Activated CD8-positive, alpha-beta memory T cell treated with anti-CD3 and anti-CD28 coated beads for 24 hours (primary cell): Measurements from ENCODE around the gene CNTN4.
"Not testable (repeated sequence)": the region's sequence is repeated elsewhere in the genome, so short reads cannot be mapped to it uniquely, and the experiment has no call there.

ENCODE experiments used
- DNase-seq: peaks from one replicate; pipeline ENCODE4 v3.0.0-alpha.2; 2020

The CNTN4 gene

GRCh38 chr3:2872884-2873283 is 774.2 kb downstream of the CNTN4 start:
- no peak for DNase-seq

DNA sequence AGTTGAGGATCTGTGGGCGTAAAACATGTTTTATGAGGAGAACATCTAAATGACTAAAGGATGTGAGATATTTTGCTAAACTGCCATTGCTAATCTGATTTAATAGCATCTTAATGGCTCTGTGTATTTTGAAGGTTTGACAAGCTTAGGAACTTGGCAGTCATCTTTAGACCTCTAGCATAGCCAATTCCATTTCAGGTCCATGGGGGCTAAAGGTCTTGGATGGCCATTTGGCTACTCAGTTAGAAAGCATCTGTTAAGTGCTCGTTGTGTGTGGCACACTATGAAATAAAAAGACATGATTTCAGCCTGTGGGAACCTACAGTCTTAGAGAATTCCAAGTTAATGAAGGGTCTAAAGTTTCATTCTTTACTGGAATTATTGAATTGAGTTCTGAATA is 775.3 kb downstream of the CNTN4 start:
- DNase-seq = no peak

DNA sequence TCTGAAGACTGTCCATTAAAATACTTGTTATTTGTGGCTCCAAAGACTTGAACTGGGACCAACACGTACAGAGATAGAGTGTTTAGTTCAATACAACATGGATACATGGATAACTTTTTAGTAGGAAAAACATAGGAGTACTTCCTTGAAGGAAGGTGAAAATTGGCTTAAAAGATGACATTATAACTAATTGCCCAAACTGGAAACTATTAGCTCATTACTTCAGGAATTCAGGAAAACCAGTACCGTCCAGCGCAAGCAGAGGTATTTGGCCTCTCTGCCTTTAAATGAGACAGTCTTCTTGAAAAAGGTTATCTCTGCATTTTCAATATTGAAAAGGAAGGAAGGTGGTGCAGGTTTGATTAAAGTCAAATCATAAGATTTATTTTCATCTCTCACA is 777.0 kb downstream of the CNTN4 start:
- DNase-seq = no peak

DNA sequence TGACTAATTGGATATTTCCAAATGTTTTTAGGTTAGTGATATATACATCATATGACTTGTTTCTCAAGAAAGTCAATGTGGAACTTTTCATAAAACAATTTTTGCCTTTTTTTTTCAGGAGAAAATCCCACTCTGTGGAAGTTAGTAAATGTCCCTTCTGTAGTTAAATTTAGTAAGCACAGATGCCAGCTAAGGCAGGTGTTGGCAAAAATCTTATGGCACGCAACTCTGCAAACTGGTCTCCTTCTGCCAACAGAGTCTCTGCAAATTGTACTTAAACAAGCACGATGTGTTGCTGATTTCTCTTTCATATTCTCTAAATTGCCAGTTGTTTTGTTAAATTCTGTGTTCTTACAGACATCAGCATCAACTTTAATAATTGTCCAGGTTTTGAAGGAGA is 777.7 kb downstream of the CNTN4 start:
- no peak for DNase-seq

DNA sequence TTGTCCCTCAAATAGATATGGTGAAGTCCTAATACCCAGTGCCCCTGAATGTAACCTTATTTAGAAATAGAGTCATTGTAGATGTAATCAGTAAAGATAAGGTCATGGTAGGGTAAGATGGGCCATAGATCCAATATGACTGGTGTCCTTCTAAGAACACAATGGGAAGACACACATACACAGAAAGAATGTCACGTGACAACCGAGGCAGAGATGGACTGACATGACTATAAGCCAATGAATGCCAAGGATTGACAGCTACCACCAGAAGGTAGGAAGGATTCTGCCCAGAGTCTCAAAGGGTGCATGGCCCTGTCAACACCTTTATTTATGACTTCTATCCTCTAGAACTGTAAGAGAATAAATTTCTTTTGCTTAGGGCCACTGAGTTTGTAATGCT is 780.4 kb downstream of the CNTN4 start:
- DNase-seq = no peak

DNA sequence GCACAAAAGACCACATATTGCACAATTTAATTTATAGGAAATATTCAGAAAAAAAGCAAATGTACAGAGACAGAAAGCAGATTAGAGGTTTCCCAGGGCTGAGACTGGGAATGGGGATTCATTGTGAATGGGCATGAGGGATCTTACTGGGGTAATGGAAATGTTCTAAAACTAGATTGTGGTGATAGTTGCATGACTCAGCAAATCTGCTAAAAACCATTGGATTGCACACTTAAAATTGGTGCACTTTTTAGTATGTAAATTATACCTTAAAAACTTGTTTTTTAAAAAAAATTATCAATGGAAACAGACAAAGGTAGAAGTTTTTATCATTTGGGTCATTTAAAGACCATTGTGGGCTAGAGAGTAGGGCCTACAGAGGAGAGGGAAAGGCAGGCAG is 780.9 kb downstream of the CNTN4 start:
- DNase-seq = no peak

DNA sequence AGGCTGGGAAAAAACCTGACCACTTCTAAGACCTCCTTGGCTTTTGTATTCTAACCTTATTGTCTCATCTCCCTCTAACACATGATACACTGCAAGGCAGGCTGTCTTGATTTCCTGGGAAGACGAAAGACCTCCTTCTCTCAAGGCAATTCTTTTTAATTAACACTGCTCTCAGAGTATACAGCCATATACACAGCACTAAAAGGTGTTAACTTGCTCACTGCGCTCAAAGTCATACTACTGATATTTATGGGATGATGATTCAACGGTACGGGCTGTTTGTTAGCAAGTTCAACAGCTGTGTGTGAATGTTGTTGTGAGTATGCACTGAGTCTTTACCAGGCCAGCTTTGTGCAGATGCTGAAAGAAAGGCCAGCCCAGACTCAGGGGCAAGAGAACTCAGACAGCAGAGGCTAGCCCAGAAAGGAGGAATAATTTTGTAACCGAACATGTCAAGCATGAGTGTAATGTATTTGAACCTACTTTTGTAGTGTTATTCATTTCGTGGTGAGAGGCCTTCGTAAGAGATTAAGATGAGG is 781.6 kb downstream of the CNTN4 start:
- no peak for DNase-seq

DNA sequence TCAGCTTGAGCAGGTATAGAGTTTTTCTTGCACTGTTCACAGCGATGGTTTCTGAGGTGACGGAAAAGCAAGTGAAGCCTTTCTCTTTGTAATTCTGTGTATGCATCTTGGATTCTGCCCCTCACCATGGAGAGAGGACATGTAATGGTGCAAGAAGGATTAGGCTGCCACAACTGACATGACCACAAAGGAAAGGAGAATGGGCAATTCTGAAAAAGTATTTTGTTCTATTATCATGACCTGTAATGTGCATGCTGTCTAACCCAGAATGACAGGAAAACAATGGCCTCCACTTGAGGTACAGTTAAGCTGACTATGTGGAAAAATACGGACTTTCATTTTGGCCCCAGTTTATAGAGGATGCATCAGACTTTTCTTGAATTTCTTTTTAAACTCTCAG is 784.6 kb downstream of the CNTN4 start:
- no peak for DNase-seq

GRCh38 chr3:2888592-2888991 is 789.9 kb downstream of the CNTN4 start:
- DNase-seq = no peak

DNA sequence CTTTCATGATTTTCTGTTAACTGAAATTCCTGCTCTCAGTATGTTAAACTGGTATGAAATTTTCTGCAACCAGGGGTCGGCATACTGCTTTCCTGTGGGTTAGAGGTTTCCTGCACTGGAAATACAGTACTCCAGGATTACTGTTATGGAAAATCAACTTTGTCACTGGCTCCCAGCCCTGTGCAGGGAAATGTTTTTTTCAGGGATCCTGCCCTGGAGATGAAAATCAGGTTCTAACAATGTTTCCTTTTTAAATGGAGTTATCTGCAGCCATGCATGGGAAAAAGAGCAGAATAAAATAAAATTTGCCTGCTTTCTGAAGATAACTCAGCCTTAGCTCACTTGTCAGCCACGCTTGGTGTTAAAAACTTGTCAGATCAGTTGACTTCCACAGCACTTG is 791.1 kb downstream of the CNTN4 start:
- DNase-seq = no peak

- no peak for DNase-seq
Measured at GRCh38 chr3:2896308-2896939, 797.8 kb downstream of the CNTN4 start.

DNA sequence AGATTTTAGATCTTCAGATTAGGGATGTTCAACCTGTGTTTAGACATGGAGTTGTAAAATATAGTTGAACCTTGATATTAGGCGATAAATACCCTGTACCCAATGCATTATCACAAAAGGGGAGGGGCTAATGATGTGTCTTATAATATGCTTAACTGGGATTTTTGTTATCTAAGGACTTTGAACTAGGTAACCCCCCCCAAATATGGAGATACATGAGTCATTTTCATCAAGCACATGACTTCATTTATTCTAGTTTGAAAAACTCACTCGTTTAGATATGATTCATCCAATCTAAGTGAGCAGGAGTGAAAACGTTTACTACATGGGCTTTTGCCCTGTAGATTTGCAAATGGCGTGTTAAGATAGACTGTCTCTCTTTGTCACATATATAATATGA is 799.2 kb downstream of the CNTN4 start:
- DNase-seq = no peak

- no peak for DNase-seq
Measured at GRCh38 chr3:2898591-2899353, 800.1 kb downstream of the CNTN4 start.

DNA sequence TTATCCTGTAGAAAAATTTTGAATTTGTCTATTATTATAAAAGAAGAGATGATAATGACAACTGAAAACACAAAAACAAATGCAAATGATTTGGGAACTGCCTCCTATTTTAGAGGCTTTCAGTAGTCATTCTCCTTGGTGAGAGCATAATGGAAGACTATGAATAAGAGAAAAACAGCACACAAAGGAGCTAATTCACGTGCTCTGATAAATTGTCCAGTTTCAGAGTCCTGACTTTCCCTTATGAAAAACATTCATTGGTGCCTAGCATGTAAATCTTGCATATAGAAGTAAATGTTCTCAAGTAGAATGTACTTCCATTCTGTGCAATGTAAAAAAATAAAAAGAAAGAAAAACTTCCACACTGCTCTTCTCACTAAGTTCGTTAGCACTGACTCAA is 805.4 kb downstream of the CNTN4 start:
- DNase-seq = no peak

DNA sequence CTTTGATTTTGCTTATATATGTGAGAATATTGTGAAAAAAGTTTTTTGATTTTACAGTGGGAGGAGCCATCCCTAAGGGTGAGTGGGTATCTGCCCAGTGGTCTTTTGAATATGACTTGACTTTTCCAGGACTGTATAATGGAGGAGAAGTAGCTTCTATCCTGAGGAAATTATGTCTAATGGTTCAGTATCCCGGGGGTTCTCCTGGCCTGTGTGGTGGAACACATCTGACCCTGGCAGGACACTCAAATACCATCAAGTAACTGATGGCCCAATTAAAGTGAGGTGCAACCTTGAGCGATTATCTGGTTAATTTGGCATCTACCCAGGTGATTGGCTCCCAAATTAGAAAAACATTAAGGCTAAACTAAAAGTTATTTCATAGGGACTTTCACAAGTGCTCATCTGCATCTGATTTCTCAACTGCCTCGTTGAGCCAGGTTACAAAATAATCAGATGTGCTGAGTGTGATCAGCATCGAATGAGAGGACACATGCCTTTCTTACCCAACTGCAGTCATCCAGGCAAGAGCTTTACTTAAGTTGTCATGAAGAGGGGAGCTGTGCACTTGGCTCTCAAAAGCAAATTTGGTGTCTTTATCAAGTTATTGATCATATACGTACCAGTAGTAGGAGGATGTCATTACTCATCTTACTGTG is 810.2 kb downstream of the CNTN4 start:
- no peak for DNase-seq

DNA sequence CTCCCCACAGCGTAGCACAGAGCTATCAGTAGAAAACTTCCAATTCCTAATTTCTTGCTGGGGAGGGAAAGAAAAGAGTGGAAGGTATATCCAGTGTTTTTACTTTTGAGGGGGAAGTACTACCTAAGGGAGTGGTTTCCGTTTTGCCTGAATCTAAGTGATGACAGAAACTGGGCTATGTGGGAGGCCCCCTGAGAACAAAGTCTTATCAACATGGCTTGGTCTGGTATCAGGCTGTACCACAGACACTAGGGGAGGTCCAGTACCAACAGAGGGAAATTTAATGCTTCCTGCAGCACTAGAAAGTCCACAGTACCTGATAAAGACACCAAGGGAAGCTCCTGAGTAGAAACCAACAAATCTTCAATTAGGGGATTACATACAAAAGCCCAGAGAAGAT is 812.3 kb downstream of the CNTN4 start:
- no peak for DNase-seq

GRCh38 chr3:2915826-2916225 is 817.2 kb downstream of the CNTN4 start:
- DNase-seq = no peak

DNA sequence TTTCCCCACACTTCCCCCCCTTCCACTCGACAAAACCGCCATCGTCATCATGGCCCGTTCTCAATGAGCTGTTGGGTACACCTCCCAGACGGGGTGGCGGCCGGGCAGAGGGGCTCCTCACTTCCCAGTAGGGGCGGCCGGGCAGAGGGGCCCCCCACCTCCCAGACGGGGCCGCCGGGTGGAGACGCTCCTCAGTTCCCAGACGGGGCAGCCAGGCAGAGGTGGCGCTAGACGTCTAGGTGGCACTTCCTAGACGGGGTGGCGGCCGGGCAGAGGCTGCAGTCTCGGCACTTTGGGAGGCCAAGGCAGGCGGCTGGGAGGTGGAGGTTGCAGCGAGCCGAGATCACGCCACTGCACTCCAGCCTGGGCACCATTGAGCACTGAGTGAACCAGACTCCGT is 818.0 kb downstream of the CNTN4 start:
- DNase-seq = not testable (repeated sequence)

- DNase-seq = no peak
Measured at GRCh38 chr3:2920103-2920502, 821.4 kb downstream of the CNTN4 start.

DNA sequence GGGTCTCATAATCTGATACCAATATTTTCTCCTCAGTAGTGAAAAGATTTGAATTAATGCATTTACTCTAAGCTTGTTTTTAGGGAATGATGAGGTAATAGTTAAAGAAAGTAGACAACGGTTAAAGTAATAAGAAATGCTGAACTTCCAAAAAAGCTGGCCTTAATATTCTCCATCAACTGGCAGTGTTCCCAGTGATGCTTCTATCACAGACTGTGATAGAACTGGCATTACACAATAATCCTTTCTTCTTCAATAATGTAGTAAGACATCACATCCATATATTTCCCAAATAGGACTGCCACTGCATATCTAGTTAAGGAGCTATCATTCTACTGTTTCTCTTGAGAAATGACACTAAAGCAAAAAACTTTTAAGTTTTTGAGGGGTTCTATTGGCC is 822.8 kb downstream of the CNTN4 start:
- no peak for DNase-seq

DNA sequence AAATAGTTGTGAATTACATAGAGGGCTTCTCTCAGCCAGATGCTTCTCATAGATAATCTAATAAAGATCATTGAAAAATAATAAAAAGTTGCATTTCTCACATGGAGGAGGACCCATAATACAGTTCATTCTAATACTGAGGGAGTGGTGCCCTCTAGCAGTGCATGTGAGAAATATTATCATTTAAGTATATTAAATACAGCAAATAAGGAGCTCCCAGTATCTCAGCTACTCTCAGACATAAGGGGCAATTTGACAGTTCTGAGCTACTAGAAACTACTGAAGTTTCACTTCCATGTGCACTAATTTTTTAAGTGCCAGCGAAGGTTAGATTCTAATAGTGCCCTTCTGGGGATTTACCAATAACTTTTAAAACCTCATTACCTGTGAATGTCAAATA is 823.2 kb downstream of the CNTN4 start:
- DNase-seq = no peak

DNA sequence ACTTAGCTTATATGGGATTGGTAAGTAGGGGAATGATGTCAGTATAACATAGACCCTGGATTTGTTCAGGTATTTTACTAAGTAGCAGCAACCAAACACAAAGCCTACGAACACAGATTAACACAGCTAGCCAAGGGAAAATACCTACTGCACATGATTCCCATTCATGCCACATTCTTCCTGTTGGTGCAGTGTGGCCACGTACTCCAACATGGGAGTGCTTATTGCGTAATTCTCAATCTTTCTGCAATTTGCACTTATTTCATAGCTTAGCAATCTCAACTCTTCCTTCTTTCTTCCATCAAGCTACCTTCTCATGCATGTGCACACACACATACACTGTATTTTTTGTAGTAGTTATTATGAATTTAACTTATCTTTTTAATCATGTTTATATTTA is 824.7 kb downstream of the CNTN4 start:
- no peak for DNase-seq

- no peak for DNase-seq
Measured at GRCh38 chr3:2927259-2927658, 828.6 kb downstream of the CNTN4 start.

- no peak for DNase-seq
Measured at GRCh38 chr3:2929574-2929973, 830.9 kb downstream of the CNTN4 start.
